ENCODE results near the gene SALL3. TPM values are rescaled to one million over a fixed set of nuclear protein-coding genes. Genes with fewer than 3 reads are reported as not detected.

Gene SALL3
- total and polyA plus RNA-seq, 2 of the 4 experiments (the other 2 are of a cell fraction) = not detected

Other genes starting within 250 kb of the SALL3 start
- 11.5 and 14.4 TPM in 2 replicates for gene ATP9B, start 89.6 kb downstream of the SALL3 start, total RNA-seq (2012; rRNA removed)
- 9.8 and 11.0 TPM in 2 replicates for gene ATP9B, start 89.6 kb downstream of the SALL3 start, polyA plus RNA-seq (2012; rRNA removed)